C4-2B (cell line): Measurements from ENCODE around the gene GRAMD4.

Experiments used
- H3K27ac ChIP-seq: fragments of 450-650 bp; 2 replicates; pipeline ENCODE4 v1.5.1; 2017
- ZFX ChIP-seq: fragments of 450-650 bp; IDR thresholded peaks from 2 replicates; pipeline ENCODE4 v1.6.1; 2017
- TF ChIP-seq, protein P1 (sequence below): fragments of 450-650 bp; conservative IDR thresholded peaks from 2 replicates; pipeline ENCODE4 v1.5.1; 2017; ENCODE audit warnings: mild to moderate bottlenecking

GRAMD4 gene

DNA sequence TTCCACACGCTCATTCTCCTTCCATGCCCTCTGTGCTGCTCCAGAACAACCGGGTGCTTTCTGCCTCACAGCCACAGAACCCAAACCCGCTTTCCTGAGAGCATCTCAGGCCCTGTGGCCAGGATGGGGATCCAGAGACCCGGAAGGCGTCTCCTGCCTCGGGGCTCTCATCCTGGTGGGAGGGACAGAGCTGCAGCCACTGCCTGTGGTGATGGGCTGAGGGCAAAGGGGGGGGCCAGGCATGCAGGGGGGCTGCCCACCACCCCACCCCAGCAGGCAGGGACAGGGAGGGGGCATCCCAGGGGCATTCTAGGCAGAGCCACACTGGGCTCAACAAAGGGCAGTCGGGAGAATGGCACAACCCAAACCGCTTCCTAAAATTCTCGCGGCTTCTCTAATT is 76.4 kb downstream of the GRAMD4 start:
- TF ChIP-seq, protein P1, sequence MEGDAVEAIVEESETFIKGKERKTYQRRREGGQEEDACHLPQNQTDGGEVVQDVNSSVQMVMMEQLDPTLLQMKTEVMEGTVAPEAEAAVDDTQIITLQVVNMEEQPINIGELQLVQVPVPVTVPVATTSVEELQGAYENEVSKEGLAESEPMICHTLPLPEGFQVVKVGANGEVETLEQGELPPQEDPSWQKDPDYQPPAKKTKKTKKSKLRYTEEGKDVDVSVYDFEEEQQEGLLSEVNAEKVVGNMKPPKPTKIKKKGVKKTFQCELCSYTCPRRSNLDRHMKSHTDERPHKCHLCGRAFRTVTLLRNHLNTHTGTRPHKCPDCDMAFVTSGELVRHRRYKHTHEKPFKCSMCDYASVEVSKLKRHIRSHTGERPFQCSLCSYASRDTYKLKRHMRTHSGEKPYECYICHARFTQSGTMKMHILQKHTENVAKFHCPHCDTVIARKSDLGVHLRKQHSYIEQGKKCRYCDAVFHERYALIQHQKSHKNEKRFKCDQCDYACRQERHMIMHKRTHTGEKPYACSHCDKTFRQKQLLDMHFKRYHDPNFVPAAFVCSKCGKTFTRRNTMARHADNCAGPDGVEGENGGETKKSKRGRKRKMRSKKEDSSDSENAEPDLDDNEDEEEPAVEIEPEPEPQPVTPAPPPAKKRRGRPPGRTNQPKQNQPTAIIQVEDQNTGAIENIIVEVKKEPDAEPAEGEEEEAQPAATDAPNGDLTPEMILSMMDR: no peak
- no peak for TF ChIP-seq ZFX
- H3K27ac ChIP-seq: no peak overlapping the region

DNA sequence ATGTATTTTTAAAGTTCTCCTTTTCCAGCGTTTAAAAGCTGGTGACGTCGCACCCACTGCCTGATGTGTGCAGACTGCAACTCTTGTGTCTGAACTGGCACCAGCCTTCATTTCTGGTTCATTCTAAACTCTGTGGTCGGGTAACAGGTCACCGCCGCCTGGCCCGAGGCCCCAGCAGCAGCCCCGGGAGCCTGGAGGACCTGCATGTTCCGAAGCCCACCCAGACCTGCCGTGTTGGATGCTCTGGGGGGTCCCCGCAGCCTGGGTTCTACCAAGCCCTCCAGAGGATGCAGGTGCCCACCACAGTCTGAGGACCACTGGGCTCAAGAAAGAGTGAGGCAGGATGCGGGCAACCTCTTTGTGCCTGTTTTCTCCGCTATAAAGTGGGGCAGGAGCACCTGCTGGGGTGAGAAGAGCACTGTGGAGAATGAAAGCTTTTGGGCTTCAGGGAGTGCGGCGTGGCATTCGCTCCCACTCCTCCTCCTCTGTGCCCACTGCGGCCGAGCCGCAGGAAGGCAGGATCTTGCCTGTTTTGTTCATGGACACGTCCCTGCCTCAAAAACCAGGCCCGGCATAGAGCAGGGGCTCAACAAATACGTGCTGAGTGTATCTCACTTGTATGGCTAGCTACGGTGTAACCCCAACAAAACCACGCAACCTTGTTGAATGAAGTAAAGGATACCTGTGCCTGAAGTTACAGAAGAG is 77.8 kb downstream of the GRAMD4 start:
- TF ChIP-seq ZFX: no peak
- TF ChIP-seq, protein P1: no peak
- H3K27ac ChIP-seq: no peak overlapping the region

DNA sequence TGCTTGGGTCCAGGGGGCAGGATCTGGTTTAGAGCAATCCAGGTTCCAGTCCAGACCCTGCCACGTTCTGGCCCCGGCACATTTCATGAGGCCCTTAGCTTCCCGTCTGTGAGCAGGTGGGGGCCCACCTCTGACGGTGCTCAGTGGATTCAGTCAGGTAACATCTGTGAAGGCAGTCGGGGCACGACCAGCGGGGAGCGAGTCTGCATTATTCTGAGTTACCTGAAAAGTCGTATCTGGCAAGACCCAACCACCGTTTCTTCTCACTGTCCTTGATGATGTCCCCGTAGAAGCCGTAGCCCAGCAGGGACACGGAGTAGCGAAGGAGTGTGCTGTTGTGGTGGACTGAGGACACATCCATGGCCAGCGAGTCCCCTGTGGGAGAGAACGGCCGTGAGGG is 78.9 kb downstream of the GRAMD4 start:
- no peak for TF ChIP-seq ZFX
- TF ChIP-seq, protein P1: no peak
- H3K27ac ChIP-seq: no peak overlapping the region

DNA sequence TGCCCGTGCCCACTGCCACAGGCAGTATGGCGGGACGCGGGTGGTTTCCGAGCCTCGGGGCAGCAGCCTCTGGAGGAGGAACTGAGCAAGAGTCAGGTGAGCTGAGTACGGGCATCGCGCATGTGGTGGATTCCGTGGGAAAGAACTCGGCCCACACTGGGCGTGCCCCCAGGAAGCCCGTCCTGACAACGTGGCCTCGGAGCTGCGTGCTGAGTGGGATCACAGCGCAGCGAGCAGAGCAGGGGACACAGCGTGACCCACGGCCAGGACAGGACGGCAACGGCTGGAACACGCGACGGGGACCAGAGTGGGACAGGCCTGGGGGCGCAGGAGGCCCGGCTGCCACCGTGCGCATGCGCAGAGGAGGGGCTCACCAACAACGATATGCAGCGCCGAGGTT is 81.1 kb downstream of the GRAMD4 start:
- TF ChIP-seq, protein P1: no peak
- no peak for TF ChIP-seq ZFX

DNA sequence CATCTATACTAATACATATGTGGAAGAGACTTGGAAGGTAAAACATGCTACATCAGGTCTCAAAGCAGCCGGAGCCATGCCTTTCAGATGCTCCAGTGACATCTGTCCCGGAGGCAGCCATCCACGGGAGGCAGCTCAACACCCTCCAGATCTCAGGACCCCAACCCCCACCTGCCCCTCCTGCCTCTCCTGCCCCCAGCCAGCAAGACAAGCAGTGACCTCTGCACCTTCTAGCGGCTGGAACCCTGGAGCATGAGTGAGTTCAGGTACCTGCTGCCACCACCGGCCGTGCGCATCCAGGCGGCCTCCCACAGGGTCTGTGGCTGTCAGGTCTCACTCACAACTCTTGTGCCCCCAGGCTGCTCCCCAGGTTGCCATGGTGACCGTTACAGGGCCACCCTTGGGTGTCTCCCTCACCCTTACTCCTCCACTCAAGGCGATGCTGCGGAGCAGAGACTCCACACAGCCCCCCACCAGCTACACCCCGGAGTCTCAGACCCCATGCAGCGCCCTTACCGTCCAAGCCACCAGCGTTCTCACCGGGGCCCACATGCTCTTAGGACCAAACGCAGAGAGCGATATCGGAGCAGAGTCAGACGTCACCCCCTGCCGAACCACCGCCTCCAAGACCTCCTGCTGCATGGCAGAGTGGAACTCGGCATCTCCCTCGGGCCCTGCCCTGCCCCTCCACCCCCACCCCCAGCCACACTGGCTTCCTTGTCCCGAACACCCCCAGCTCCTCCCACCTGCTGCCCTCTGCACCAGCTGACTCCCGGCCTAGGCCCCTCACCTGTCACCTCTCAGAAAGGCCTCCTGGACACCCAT is 83.2 kb downstream of the GRAMD4 start:
- TF ChIP-seq, protein P1: no peak
- no peak for TF ChIP-seq ZFX
- H3K27ac ChIP-seq: no peak overlapping the region

More for the DNA sequence above, 81.1 kb downstream of the GRAMD4 start:
- H3K27ac ChIP-seq: no peak overlapping the region

DNA sequence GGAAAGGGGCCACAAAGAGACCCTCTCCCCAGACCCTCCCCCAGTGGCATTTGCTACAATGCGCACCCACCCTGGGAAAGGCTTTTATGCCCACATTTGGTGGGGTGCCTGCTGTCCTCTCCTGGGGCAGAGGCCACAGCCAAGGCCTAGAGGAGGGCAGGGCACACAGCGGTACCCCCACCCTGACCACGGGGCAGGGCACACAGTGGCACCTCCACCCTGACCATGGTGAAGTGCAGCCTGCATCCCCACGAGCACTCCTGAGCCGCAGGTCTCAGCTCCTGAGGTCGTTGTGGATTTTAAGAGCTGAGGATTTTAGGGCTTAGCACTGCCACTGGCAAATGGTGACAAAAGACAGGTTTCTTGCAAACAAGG is 83.8 kb downstream of the GRAMD4 start:
- no peak for TF ChIP-seq ZFX
- TF ChIP-seq, protein P1: no peak
- no peak overlapping the region for H3K27ac ChIP-seq

DNA sequence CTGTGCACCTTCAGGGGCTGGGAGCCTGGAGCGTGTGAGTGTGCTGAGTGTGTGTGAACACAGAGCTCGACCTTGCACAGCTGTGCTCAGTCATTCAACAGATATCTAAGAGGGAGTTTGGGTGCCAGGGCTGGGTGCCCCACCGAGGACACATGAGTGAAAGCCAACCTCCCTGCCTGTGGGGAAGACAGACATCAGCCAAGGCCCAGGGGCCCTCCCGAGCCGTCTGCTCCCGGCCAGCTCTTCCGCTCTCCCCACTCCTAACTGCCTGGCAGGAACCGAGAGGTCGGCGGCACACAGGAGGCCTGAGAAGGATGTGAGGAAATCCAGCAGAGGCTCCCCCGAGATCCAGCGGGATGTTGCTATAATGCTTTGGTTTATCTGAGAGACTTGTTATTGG is 85.9 kb downstream of the GRAMD4 start:
- no peak overlapping the region for H3K27ac ChIP-seq
- TF ChIP-seq ZFX: no peak
- TF ChIP-seq, protein P1: no peak
